ENCODE data around the gene CFAP161. TPM values are rescaled to one million over a fixed set of nuclear protein-coding genes. Genes with fewer than 3 reads are reported as not detected.
"Not testable (repeated sequence)": the region's sequence is repeated elsewhere in the genome, so short reads cannot be mapped to it uniquely, and the experiment has no call there.

The CFAP161 gene
- total and polyA plus RNA-seq, 2 donors: 0.24 to 0.37 TPM

- Histone ChIP-seq H3K27me3 (ENCODE audit: control insufficient read depth in 2 of 2, insufficient read depth in 1 of 2, low read length in 1 of 2) (no peaks in the 10 kb centered on the region), H3K36me3 (ENCODE audit: control insufficient read depth in 2 of 2, insufficient read depth in 2 of 2, low read length in 1 of 2) (no peaks in the 10 kb centered on the region), H3K9me3 (ENCODE audit: control insufficient read depth in 2 of 2, insufficient read depth in 1 of 2, low read length in 1 of 2) (no peaks in the 10 kb centered on the region), H3K27ac (ENCODE audit: low read depth in 1 of 2, low read length in 1 of 2) (no peak overlapping the region), H3K4me3 (ENCODE audit: low read length in 2 of 2) (no peak overlapping the region), H3K4me1 (ENCODE audit: control insufficient read depth in 2 of 2, insufficient read depth in 2 of 2, low read length in 2 of 2) (no peaks in the 10 kb centered on the region)
- 92% methylated on average over 7 of the region's 7 CpGs for WGBS
- DNase-seq (ENCODE audit: low read depth in 6 of 9, low spot score in 9 of 9): no peak
Observed at GRCh38 chr15:81151389-81151788, 17.3 kb downstream of the CFAP161 start.

DNA sequence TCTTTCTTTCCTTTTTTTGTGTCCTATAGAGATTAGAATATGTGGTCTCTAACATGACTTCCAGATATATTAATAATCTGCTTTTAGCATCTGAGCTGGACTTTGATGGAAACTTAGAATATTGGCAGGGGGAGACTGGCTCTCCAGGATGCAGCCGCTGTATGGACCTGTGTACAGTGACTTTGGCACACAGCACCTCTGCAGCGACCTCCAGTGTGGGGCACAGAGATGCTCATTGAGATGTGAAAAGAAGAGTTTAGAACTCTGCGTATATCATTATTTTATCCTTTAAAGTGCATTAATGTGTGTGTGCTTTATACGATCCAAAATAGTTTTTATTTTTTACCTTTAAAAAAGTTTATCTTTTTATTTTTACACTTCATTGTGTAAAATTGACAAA is 18.3 kb downstream of the CFAP161 start:
- Histone ChIP-seq H3K27ac (ENCODE audit: low read depth in 1 of 2, low read length in 1 of 2) (no peak overlapping the region), H3K27me3 (ENCODE audit: control insufficient read depth in 2 of 2, insufficient read depth in 1 of 2, low read length in 1 of 2) (no peaks in the 10 kb centered on the region), H3K9me3 (ENCODE audit: control insufficient read depth in 2 of 2, insufficient read depth in 1 of 2, low read length in 1 of 2) (no peaks in the 10 kb centered on the region), H3K4me3 (ENCODE audit: low read length in 2 of 2) (no peak overlapping the region), H3K4me1 (ENCODE audit: control insufficient read depth in 2 of 2, insufficient read depth in 2 of 2, low read length in 2 of 2) (no peaks in the 10 kb centered on the region), H3K36me3 (ENCODE audit: control insufficient read depth in 2 of 2, insufficient read depth in 2 of 2, low read length in 1 of 2) (no peaks in the 10 kb centered on the region)
- no peak for DNase-seq (ENCODE audit: low read depth in 6 of 9, low spot score in 9 of 9)
- 96% methylated on average over 4 of the region's 4 CpGs for WGBS

DNA sequence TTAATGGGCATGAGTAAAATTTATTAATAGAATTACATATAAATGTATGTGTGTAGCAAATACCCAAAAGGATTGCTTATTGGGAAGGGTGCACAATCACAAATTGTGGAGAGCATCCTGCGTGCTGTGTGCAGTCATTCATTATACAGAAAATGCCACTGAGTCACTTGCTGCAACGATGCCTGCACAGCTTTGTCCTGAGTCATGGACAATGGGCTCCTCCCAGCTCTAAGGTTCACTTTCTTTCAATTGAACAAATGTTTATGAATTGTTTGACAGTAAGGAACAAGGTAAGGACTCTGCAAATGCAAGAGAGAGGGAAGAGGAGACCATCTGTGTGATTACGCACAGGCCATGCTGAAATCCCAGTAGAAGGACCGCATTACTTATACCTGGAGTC is 18.7 kb downstream of the CFAP161 start:
- Histone ChIP-seq H3K4me1 (ENCODE audit: control insufficient read depth in 2 of 2, insufficient read depth in 2 of 2, low read length in 2 of 2) (no peaks in the 10 kb centered on the region), H3K4me3 (ENCODE audit: low read length in 2 of 2) (no peak overlapping the region), H3K27me3 (ENCODE audit: control insufficient read depth in 2 of 2, insufficient read depth in 1 of 2, low read length in 1 of 2) (no peaks in the 10 kb centered on the region), H3K27ac (ENCODE audit: low read depth in 1 of 2, low read length in 1 of 2) (no peak overlapping the region), H3K36me3 (ENCODE audit: control insufficient read depth in 2 of 2, insufficient read depth in 2 of 2, low read length in 1 of 2) (no peaks in the 10 kb centered on the region), H3K9me3 (ENCODE audit: control insufficient read depth in 2 of 2, insufficient read depth in 1 of 2, low read length in 1 of 2) (no peaks in the 10 kb centered on the region)
- WGBS: 95% methylated on average over 4 of the region's 4 CpGs
- DNase-seq (ENCODE audit: low read depth in 6 of 9, low spot score in 9 of 9): no peak

DNA sequence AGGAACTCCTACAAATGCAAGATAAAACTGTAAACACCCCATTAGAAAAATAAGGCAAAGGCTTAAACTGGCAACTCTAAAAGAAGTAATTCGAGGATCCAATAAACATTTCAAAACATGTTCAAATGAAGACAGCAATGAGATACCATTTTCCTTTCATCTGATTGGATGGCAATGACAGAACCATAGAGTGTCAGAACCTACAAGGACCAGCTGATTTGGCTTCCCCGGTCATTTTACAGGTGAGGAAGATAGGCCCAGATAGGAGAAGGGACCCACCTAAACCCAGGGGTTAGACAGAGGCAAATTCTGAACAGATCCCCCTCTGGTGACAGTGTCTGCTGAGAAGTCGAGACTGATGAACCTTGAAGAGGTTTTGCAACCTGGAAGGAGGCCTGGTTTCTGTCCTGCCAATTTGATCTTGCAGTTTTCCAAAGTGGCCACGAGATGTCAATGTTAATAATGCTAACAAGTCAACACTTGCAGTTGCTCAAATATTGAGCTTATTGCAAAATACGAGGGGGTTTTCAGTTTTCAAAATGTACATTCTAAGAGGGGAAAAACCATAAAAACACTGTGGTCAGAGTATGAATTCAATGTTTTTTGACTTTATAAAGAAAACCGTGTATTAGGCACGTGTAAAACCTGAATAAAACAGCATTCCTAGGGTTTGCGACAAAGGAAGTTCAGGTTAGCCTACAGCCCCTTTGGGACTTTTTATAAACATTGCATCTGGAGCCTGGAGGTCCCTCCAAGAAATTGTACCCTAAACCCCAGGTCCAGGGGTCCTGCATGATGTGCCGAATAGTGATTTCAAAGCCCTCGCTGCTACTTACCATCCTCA is 21.5 kb downstream of the CFAP161 start:
- WGBS: 66% methylated on average over 10 of the region's 10 CpGs
- Histone ChIP-seq H3K27me3 (ENCODE audit: control insufficient read depth in 2 of 2, insufficient read depth in 1 of 2, low read length in 1 of 2) (peaks cover 0 to 2% of the 10 kb centered on the region in 2 donors), H3K4me1 (ENCODE audit: control insufficient read depth in 2 of 2, insufficient read depth in 2 of 2, low read length in 2 of 2) (no peaks in the 10 kb centered on the region), H3K4me3 (ENCODE audit: low read length in 2 of 2) (no peak overlapping the region), H3K27ac (ENCODE audit: low read depth in 1 of 2, low read length in 1 of 2) (no peak overlapping the region), H3K36me3 (ENCODE audit: control insufficient read depth in 2 of 2, insufficient read depth in 2 of 2, low read length in 1 of 2) (no peaks in the 10 kb centered on the region), H3K9me3 (ENCODE audit: control insufficient read depth in 2 of 2, insufficient read depth in 1 of 2, low read length in 1 of 2) (no peaks in the 10 kb centered on the region)
- peak in 3 of 9 donors; percentile 2 to 45 (median 17) for DNase-seq (ENCODE audit: low read depth in 6 of 9, low spot score in 9 of 9)

- WGBS: 91% methylated on average over 3 of the region's 3 CpGs
- no peak for DNase-seq (ENCODE audit: low read depth in 6 of 9, low spot score in 9 of 9)
- Histone ChIP-seq H3K4me3 (ENCODE audit: low read length in 2 of 2) (no peak overlapping the region), H3K27ac (ENCODE audit: low read depth in 1 of 2, low read length in 1 of 2) (no peak overlapping the region), H3K36me3 (ENCODE audit: control insufficient read depth in 2 of 2, insufficient read depth in 2 of 2, low read length in 1 of 2) (no peaks in the 10 kb centered on the region), H3K27me3 (ENCODE audit: control insufficient read depth in 2 of 2, insufficient read depth in 1 of 2, low read length in 1 of 2) (peaks cover 0 to 2% of the 10 kb centered on the region in 2 donors), H3K4me1 (ENCODE audit: control insufficient read depth in 2 of 2, insufficient read depth in 2 of 2, low read length in 2 of 2) (peaks cover 0 to 3% of the 10 kb centered on the region in 2 donors), H3K9me3 (ENCODE audit: control insufficient read depth in 2 of 2, insufficient read depth in 1 of 2, low read length in 1 of 2) (no peaks in the 10 kb centered on the region)
Observed at GRCh38 chr15:81156324-81156723, 22.3 kb downstream of the CFAP161 start.

GRCh38 chr15:81157195-81157938 is 23.3 kb downstream of the CFAP161 start:
- Histone ChIP-seq H3K36me3 (ENCODE audit: control insufficient read depth in 2 of 2, insufficient read depth in 2 of 2, low read length in 1 of 2) (no peaks in the 10 kb centered on the region), H3K27ac (ENCODE audit: low read depth in 1 of 2, low read length in 1 of 2) (no peak overlapping the region), H3K4me3 (ENCODE audit: low read length in 2 of 2) (no peak overlapping the region), H3K9me3 (ENCODE audit: control insufficient read depth in 2 of 2, insufficient read depth in 1 of 2, low read length in 1 of 2) (no peaks in the 10 kb centered on the region), H3K4me1 (ENCODE audit: control insufficient read depth in 2 of 2, insufficient read depth in 2 of 2, low read length in 2 of 2) (peaks cover 0 to 3% of the 10 kb centered on the region in 2 donors), H3K27me3 (ENCODE audit: control insufficient read depth in 2 of 2, insufficient read depth in 1 of 2, low read length in 1 of 2) (peaks cover 0 to 2% of the 10 kb centered on the region in 2 donors)
- 81% methylated on average over 5 of the region's 5 CpGs for WGBS
- DNase-seq (ENCODE audit: low read depth in 6 of 9, low spot score in 9 of 9): no peak

DNA sequence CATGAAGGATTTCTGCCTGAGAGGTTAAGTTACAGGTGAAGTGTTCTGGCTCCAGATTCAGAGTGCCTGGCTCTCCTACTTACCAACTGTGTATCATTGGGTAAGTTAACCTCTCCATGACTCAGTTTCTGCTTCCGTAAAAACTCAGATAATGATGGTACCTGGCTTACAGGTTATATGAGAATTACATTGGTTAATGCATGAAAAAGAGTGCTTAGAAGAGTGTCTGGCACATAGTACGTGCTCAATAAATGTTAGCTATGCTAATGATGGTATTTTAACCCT is 23.8 kb downstream of the CFAP161 start:
- H3K4me1 ChIP-seq (ENCODE audit: control insufficient read depth in 2 of 2, insufficient read depth in 2 of 2, low read length in 2 of 2): peaks cover 0 to 3% of the 10 kb centered on the region in 2 donors
- H3K36me3 ChIP-seq (ENCODE audit: control insufficient read depth in 2 of 2, insufficient read depth in 2 of 2, low read length in 1 of 2): no peaks in the 10 kb centered on the region
- no peak overlapping the region for H3K27ac ChIP-seq (ENCODE audit: low read depth in 1 of 2, low read length in 1 of 2)
- no peak for DNase-seq (ENCODE audit: low read depth in 6 of 9, low spot score in 9 of 9)
- H3K4me3 ChIP-seq (ENCODE audit: low read length in 2 of 2): no peak overlapping the region
- H3K27me3 ChIP-seq (ENCODE audit: control insufficient read depth in 2 of 2, insufficient read depth in 1 of 2, low read length in 1 of 2): peaks cover 0 to 2% of the 10 kb centered on the region in 2 donors
- H3K9me3 ChIP-seq (ENCODE audit: control insufficient read depth in 2 of 2, insufficient read depth in 1 of 2, low read length in 1 of 2): no peaks in the 10 kb centered on the region
- 92% methylated on average over 2 of the region's 2 CpGs for WGBS

DNA sequence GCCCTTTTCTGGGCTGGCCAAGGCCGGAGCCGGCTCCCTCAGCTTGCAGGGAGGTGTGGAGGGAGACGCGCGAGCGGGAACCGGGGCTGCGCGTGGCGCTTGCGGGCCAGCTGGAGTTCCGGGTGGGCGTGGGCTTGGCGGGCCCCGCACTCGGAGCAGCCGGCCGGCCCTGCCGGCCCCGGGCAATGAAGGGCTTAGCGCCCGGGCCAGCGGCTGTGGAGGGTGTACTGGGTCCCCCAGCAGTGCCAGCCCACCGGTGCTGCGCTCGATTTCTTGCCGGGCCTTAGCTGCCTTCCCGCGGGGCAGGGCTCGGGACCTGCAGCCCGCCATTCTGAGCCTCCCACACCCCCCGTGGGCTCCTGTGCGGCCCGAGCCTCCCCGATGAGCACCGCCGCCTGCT is 24.5 kb downstream of the CFAP161 start:
- not testable (repeated sequence) for H3K4me1 ChIP-seq (ENCODE audit: control insufficient read depth in 2 of 2, insufficient read depth in 2 of 2, low read length in 2 of 2); DNase-seq (ENCODE audit: low read depth in 6 of 9, low spot score in 9 of 9); H3K36me3 ChIP-seq (ENCODE audit: control insufficient read depth in 2 of 2, insufficient read depth in 2 of 2, low read length in 1 of 2); H3K4me3 ChIP-seq (ENCODE audit: low read length in 2 of 2); H3K9me3 ChIP-seq (ENCODE audit: control insufficient read depth in 2 of 2, insufficient read depth in 1 of 2, low read length in 1 of 2); H3K27me3 ChIP-seq (ENCODE audit: control insufficient read depth in 2 of 2, insufficient read depth in 1 of 2, low read length in 1 of 2); H3K27ac ChIP-seq (ENCODE audit: low read depth in 1 of 2, low read length in 1 of 2)
- 76% methylated on average over 37 of the region's 37 CpGs for WGBS

- no peak overlapping the region for H3K4me3 ChIP-seq (ENCODE audit: low read length in 2 of 2)
- no peak overlapping the region for H3K27ac ChIP-seq (ENCODE audit: low read depth in 1 of 2, low read length in 1 of 2)
- DNase-seq (ENCODE audit: low read depth in 6 of 9, low spot score in 9 of 9): peak in 1 of 9 donors; percentile 7
- peaks cover 0 to 2% of the 10 kb centered on the region in 2 donors for H3K27me3 ChIP-seq (ENCODE audit: control insufficient read depth in 2 of 2, insufficient read depth in 1 of 2, low read length in 1 of 2)
- peaks cover 0 to 3% of the 10 kb centered on the region in 2 donors for H3K4me1 ChIP-seq (ENCODE audit: control insufficient read depth in 2 of 2, insufficient read depth in 2 of 2, low read length in 2 of 2)
- no peaks in the 10 kb centered on the region for H3K36me3 ChIP-seq (ENCODE audit: control insufficient read depth in 2 of 2, insufficient read depth in 2 of 2, low read length in 1 of 2)
- 75% methylated on average over 11 of the region's 11 CpGs for WGBS
- no peaks in the 10 kb centered on the region for H3K9me3 ChIP-seq (ENCODE audit: control insufficient read depth in 2 of 2, insufficient read depth in 1 of 2, low read length in 1 of 2)
Observed at GRCh38 chr15:81160312-81161159, 26.5 kb downstream of the CFAP161 start.

Data from thymus (tissue), 11 donors.